Stimulated activated CD4-positive, alpha-beta T cell treated with anti-CD3 and anti-CD28 coated beads, Interleukin-4, amount 100 ng/mL, for 4 hours (primary cell): ENCODE data around the gene THUMPD2.

Experiments
- DNase-seq, 2 experiments: peaks; one replicate each; pipeline ENCODE4 v3.0.0-alpha.2; 2020

THUMPD2 gene

GRCh38 chr2:39715095-39715494, 64.0 kb downstream of the THUMPD2 start:
- DNase-seq: no peak

GRCh38 chr2:39712953-39713352, 66.1 kb downstream of the THUMPD2 start:
- DNase-seq: no peak

DNA sequence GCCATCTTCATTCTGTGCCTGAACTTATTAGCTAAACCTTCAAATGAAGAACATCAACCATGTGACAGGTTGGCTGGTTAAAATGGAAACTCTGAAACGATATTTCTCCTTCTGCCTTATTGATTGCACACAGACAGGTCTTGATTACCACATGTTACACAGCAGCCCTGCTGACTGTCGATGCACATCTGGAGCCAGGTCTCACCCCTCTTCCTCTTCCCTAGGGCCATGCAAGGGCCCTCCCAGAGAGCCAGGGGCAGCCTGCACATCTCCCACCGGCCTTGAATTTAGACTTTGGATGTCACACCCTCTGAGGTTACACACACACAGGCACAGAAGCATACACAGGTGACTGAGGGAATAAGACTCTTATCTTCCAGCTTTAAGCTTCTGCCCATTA, 68.3 kb downstream of the THUMPD2 start:
- DNase-seq: no peak

GRCh38 chr2:39708003-39708402, 71.1 kb downstream of the THUMPD2 start:
- DNase-seq: no peak

- DNase-seq: no peak
Observed at GRCh38 chr2:39706945-39707344, 72.1 kb downstream of the THUMPD2 start.

GRCh38 chr2:39706312-39706711, 72.7 kb downstream of the THUMPD2 start:
- DNase-seq: no peak

GRCh38 chr2:39705638-39706037, 73.4 kb downstream of the THUMPD2 start:
- DNase-seq: no peak

DNA sequence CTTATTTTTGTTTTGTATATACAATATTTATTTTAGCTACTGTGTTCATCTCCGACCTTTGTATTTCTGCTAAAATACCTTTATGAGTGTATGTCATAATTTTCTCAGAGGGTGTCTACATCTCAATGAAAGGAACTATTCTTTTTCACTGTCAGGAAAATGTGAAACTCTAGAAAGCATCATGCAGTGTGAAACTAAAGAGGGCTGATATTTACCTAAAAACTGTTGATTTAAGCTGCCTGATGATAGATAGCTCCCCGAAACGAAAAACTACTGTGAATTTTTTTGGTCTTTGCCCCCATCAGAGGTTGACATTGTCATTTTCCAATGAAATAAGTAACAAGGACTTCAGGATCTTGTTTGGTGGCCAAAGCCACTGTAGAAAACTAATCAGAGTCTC, 74.5 kb downstream of the THUMPD2 start:
- no peak for DNase-seq

GRCh38 chr2:39703181-39703872, 75.7 kb downstream of the THUMPD2 start:
- DNase-seq: no peak

DNA sequence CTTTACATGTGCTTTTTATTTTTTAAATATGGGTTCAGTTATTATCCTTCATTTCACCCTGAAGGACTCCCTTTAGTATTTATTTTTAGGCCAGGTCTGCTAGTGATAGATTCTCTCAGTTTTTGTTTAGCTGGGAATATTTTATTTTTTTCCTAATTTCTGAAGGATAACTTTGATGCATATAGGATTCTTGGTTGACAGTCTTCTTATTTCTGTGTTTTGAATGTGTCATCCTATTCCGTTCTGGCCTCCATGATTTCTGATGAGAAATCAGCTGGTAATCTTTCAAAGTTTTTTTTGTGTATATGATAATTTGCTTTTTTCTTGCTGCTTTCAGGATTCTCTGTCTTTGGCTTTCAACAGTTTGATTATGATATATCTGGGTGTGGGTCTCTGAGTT, 77.9 kb downstream of the THUMPD2 start:
- no peak for DNase-seq

DNA sequence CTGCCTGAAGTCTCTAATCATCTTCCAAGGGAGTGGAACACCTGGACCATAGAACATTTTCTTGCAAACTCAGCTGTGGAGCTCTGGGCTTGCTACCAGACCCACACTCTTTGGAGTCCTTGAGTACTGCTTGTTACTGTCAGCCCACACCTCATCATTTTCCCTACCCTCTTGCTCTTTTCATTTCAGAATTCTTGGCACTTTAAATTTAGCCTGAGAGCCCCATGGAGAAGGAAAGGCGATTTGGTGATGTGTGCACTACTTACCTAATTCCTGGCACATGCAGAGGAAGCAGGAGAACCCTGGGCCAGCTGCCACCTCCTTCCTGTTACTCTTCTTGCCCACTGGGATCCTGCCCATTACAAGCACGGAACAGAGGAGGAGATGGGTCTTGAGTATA, 81.6 kb downstream of the THUMPD2 start:
- no peak for DNase-seq

DNA sequence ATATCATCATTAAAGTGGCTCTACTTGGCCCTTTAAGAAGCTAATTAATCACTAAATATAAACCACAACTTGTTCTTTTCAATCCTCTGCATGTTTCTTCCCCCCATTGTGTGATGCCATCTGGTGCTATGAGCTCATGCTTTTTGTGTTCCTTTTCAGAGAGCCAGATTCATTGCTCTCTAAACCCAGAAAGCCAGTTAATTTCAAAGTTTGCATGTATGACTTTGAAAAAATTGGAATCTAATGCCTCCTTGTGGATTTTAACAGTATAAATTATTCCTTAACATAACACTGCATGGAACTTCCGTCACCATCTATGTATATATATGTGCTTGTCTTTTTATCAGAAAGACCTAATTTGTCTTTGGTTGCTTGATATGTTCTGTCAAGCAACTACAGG, 82.2 kb downstream of the THUMPD2 start:
- DNase-seq: no peak

DNA sequence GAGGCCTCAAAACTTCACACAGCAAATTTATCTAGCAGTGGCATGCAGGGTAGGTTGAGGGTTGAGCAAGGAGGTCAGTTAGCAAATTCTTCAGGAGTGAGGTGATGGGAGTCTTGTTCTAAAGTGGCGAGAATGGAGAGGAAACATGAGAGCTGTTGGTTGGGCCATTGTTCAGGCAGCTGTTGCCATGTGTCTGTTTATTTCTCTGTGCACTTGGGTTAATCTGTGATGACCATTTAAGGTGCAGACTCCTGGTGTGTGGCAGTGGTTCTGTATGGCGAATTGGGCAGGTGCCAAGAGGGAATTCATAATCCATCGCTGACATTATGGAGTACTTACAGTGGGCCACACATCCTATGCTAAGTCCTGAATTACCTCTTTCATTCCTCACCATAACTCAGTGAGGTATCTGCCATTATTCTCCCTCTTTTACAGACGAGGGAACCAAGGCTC, 82.9 kb downstream of the THUMPD2 start:
- DNase-seq: no peak

- DNase-seq: no peak
Observed at GRCh38 chr2:39693245-39693644, 85.8 kb downstream of the THUMPD2 start.

- no peak for DNase-seq
Observed at GRCh38 chr2:39689876-39690275, 89.2 kb downstream of the THUMPD2 start.

DNA sequence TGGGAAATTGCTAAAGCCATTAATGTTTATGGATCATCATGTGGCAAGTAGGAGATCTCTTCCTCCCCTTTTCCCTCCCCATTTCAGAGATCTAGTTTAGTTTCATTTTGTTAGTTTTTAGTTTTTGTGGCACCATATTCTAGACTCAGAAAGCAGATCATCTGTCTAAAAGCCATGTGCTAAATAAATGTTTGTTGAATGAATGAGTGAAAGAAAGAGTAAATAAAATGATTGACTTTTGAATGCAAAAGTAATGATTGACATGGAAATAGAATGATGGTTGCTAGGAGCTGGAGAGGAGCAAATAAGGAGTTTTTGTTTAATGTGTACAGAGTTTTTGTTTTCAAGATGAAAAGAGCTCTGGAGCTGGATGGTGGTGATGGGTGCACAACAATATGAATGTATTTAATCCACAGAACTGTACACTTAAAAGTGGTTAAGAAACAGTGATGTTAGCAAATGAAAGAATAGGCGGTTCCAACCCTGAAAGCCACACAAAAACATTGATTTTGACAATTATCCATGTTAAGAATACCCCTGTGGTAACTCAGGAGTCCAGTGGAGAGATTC, 89.7 kb downstream of the THUMPD2 start:
- no peak for DNase-seq

- no peak for DNase-seq
Observed at GRCh38 chr2:39688181-39688580, 90.9 kb downstream of the THUMPD2 start.

GRCh38 chr2:39686456-39686855, 92.6 kb downstream of the THUMPD2 start:
- DNase-seq: no peak
